K562 (cell line): ENCODE data around the gene SMAD5. TPM values are rescaled to one million over a fixed set of nuclear protein-coding genes. Genes with fewer than 3 reads are reported as not detected.

Experiments
- ATAC-seq: fragments of 200-7000 bp; cut with Tn5 transposase; 3 replicates; pipeline ENCODE4 v1.9.1; 2020; ENCODE audit warnings: moderate library complexity
- BruUV-seq: library from RNA; stranded (reverse); fragments of 400-500 nt; replicated peaks from 2 replicates; lab custom pipeline; 2021; lab: Mats Ljungman, UMichigan
- CTCF ChIA-PET: fragments of 300-600 bp; formaldehyde crosslinking; extraction: SDS; loops from one replicate; lab custom pipeline; 2021; ENCODE audit warnings: low intra/inter-chr PET ratio; lab: Yijun Ruan, JAX
- POLR2A ChIA-PET: fragments of 300-600, 350-650 bp; sonication (Branson Sonifier 250); formaldehyde crosslinking; extraction: SDS; loops from one replicate; lab custom pipeline; 2021; ENCODE audit warnings: antibody characterized with exemption, inconsistent platforms; lab: Yijun Ruan, JAX
- DNase-seq, 4 experiments: peaks; one replicate each; pipeline versions ENCODE4 v3.0.0 to v3.0.0-alpha.2; 2011 to 2018; ENCODE audit warnings: low spot score in 3 of 4, mixed read lengths in 3 of 4; ENCODE audit errors: extremely low read depth in 1 of 4
- FAIRE-seq: peaks from 2 replicates; lab custom pipeline; 2011; peaks lifted over from hg19 to GRCh38; lab: Jason Lieb, UNC
- H2AFZ ChIP-seq: 2 replicates; pipeline ENCODE4 v1.6.0; 2011; ENCODE audit warnings: low read depth, low read length, control low read depth, inconsistent platforms
- H3K27ac ChIP-seq: fragments of 200-600 bp; 3 replicates; pipeline ENCODE4 v1.8.0; 2011; ENCODE audit warnings: low read depth, mild to moderate bottlenecking, control low read depth, inconsistent platforms, low read length, moderate library complexity, mixed read lengths; ENCODE audit errors: extremely low read depth
- H3K27me3 ChIP-seq, 2 experiments: fragments of 300-600 bp in 1 of 2; 2 replicates in 1 of 2; 3 replicates in 1 of 2; pipeline versions ENCODE4 v1.6.0 to v1.8.0; 2011; ENCODE audit warnings: inconsistent platforms in 2 of 2, low read length in 2 of 2, mild to moderate bottlenecking in 1 of 2, mixed read lengths in 1 of 2, moderate library complexity in 1 of 2; ENCODE audit not compliant: control insufficient read depth in 2 of 2, insufficient read depth in 2 of 2
- H3K36me3 ChIP-seq: fragments of 300-600 bp; 3 replicates; pipeline ENCODE4 v1.8.0; 2011; ENCODE audit warnings: mild to moderate bottlenecking, low read length, inconsistent platforms; ENCODE audit not compliant: control insufficient read depth, insufficient read depth
- H3K4me1 ChIP-seq, 2 experiments: fragments of 200-600 bp in 1 of 2; replicated peaks in 1 of 2; 2 replicates in 1 of 2; 3 replicates in 1 of 2; pipeline versions ENCODE4 v1.5.1 to v1.8.0; 2011; ENCODE audit warnings: inconsistent platforms in 2 of 2, low read length in 2 of 2, mild to moderate bottlenecking in 1 of 2, mixed read lengths in 1 of 2, moderate library complexity in 1 of 2; ENCODE audit not compliant: control insufficient read depth in 2 of 2, insufficient read depth in 2 of 2
- H3K4me2 ChIP-seq: 2 replicates; pipeline ENCODE4 v1.6.1; 2011; ENCODE audit warnings: low read length, control low read depth, inconsistent platforms, mixed read lengths; ENCODE audit not compliant: insufficient read depth
- H3K4me3 ChIP-seq: fragments of 200-600 bp; sonication (generic), shearing (Covaris generic); 2 replicates; pipeline ENCODE4 v1.5.1; 2016; ENCODE audit warnings: control low read depth, inconsistent platforms
- H3K79me2 ChIP-seq: fragments of 200-600 bp; 3 replicates; pipeline ENCODE4 v1.8.0; 2011; ENCODE audit warnings: low read length, inconsistent platforms; ENCODE audit not compliant: control insufficient read depth, insufficient read depth
- H3K9ac ChIP-seq, 2 experiments: 2 replicates each; pipeline versions ENCODE4 v1.6.0 to v1.6.1; 2011; ENCODE audit warnings: low read depth in 2 of 2, low read length in 2 of 2, control low read depth in 1 of 2, inconsistent platforms in 1 of 2, mild to moderate bottlenecking in 1 of 2, mixed read lengths in 1 of 2; ENCODE audit not compliant: insufficient read depth in 1 of 2
- H3K9me1 ChIP-seq: one replicate; pipeline ENCODE4 v1.6.0; 2011; ENCODE audit warnings: inconsistent platforms, mild to moderate bottlenecking, low read length, moderate library complexity; ENCODE audit not compliant: control insufficient read depth, insufficient read depth
- H3K9me3 ChIP-seq: replicated peaks from 2 replicates; pipeline ENCODE4 v1.5.1; 2011; ENCODE audit warnings: low read depth, low read length, inconsistent platforms; ENCODE audit not compliant: control insufficient read depth, insufficient read depth
- H4K20me1 ChIP-seq: replicated peaks from 2 replicates; pipeline ENCODE4 v1.6.1; 2011; ENCODE audit warnings: low read length, inconsistent platforms, mixed read lengths; ENCODE audit not compliant: control insufficient read depth, insufficient read depth
- DLX4 ChIP-seq: fragments of 250-450 bp; sonication (Bioruptor Pico); IDR thresholded peaks from 2 replicates; pipeline ENCODE4 v1.6.1; 2021; ENCODE audit warnings: mild to moderate bottlenecking
- GTF2B ChIP-seq: IDR thresholded peaks from 2 replicates; pipeline ENCODE4 v1.6.1; 2011; ENCODE audit not compliant: insufficient read length; ENCODE audit errors: extremely low read depth
- HINFP ChIP-seq: fragments of 450-650 bp; conservative IDR thresholded peaks from 2 replicates; pipeline ENCODE4 v1.6.1; 2016; ENCODE audit warnings: missing genetic modification characterization, low read depth, mild to moderate bottlenecking, control low read depth, missing compliant biosample characterization
- MITF ChIP-seq: IDR thresholded peaks from 2 replicates; pipeline ENCODE4 v1.6.1; 2014; ENCODE audit warnings: antibody characterized with exemption
- ZHX1 ChIP-seq: fragments of 150-350 bp; conservative IDR thresholded peaks from 2 replicates; pipeline ENCODE4 v1.6.1; 2014; ENCODE audit warnings: low read length
- ZNF3 ChIP-seq: fragments of 250-450 bp; sonication (Bioruptor Pico); IDR thresholded peaks from 2 replicates; pipeline ENCODE4 v1.5.0; 2021; ENCODE audit warnings: mild to moderate bottlenecking, moderate library complexity
- ZNF696 ChIP-seq: fragments of 250-450 bp; sonication (Bioruptor Pico); conservative IDR thresholded peaks from 2 replicates; pipeline ENCODE4 v1.4.0; 2020; ENCODE audit warnings: mild to moderate bottlenecking, moderate library complexity
- WGBS: fragments of 100-300 bp; shearing (Covaris generic); methylation state at CpG from one replicate; pipeline ENCODE4 v1.1.6; 2016; ENCODE audit warnings: low coverage, mixed read lengths; ENCODE audit not compliant: insufficient coverage; ENCODE audit errors: missing lambda C conversion rate; 5-methylcytosine and 5-hydroxymethylcytosine counted together
- in situ Hi-C: fragments of 300-500 bp; cut with MboI; formaldehyde crosslinking; loops from 4 replicates; pipeline ENCODE4 v1.15.0; 2018; ENCODE audit warnings: inconsistent platforms, mixed read lengths
- intact Hi-C: fragments of 100-400 bp; cut with micrococcal nuclease; formaldehyde crosslinking; loops from 2 replicates; pipeline ENCODE4 v1.14.2; 2022
- polyA plus RNA-seq, 8 experiments: library from polyadenylated mRNA; depleted of rRNA in 4 of 8; stranded (reverse) in 5 of 8; unstranded in 3 of 8; fragments of >200 nt; fragmentation: Nextera tagmentation in 2 of 8; fragmentation: Illumina TruSeq in 1 of 8; extraction: Ambion mirVana in 2 of 8; extraction: Trizol in 1 of 8; gene quantifications; 2 replicates each; pipeline versions ENCODE4 v1.2.1 to v1.2.3, GENCODE V29; 2011 to 2014; ENCODE audit warnings: inconsistent platforms in 1 of 8, missing spikeins in 1 of 8
- total RNA-seq, 7 experiments: library from RNA; depleted of rRNA in 6 of 7; stranded (reverse); fragments of >200 nt in 6 of 7; fragmentation: Illumina TruSeq in 2 of 7; extraction: Trizol in 2 of 7; gene quantifications; 2 replicates each; pipeline versions ENCODE4 v1.2.1 to v1.2.3, GENCODE V29; 2011 to 2021; ENCODE audit warnings: low replicate concordance in 1 of 7

SMAD5 gene
- total and polyA plus RNA-seq, 9 of the 15 experiments (the other 6 are each of a cell fraction or from before 2014, with no cell fraction given) = 12.4 to 53.9 (median 20.3) TPM

GRCh38 chr5:136232316-136232715, 99.7 kb downstream of the SMAD5 start:
- FAIRE-seq = no peak
- Histone ChIP-seq H3K27ac (no peak overlapping the region), H4K20me1 (no peaks in the 10 kb centered on the region), H3K27me3 (peaks cover 3 to 18% of the 10 kb centered on the region in 2 experiments; a peak in 4 of 5 replicates), H3K79me2 (no peaks in the 10 kb centered on the region), H3K4me2 (no peak overlapping the region), H3K4me1 (no peaks in the 10 kb centered on the region), H3K4me3 (no peak overlapping the region), H3K9me1 (no peaks in the 10 kb centered on the region), H3K36me3 (no peaks in the 10 kb centered on the region), H3K9ac (no peak overlapping the region), H3K9me3 (no peaks in the 10 kb centered on the region), H2AFZ (no peak overlapping the region)
- CTCF ChIA-PET = interaction anchor here (0.6 kb wide), 1 partner anchor 163 kb away, joined by 4 read pairs; no protein-coding TSS in a partner anchor
- intact Hi-C loops = no loop called here
- ATAC-seq = no peak
- no peak for DNase-seq
- POLR2A ChIA-PET = interaction anchor here (0.6 to 1.1 kb wide), 3 partner anchors 16 to 537 kb away, joined by 3 read pairs; no protein-coding TSS in a partner anchor
- 3% methylated on average over 6 of the region's 6 CpGs for WGBS
- TF ChIP-seq ZHX1 = no peak
- no peak for TF ChIP-seq DLX4 (CRISPR knock-in tag)
- no peak for TF ChIP-seq MITF
- no peak for TF ChIP-seq ZNF696 (CRISPR knock-in tag)
- no peak for TF ChIP-seq GTF2B
- no peak for TF ChIP-seq ZNF3
- no peak for TF ChIP-seq HINFP (tag)
- in situ Hi-C loops = no loop called here
- no TSS peak for BruUV-seq
